B cell (primary cell): ENCODE data around the gene TSHZ1.

Experiments
- EZH2 ChIP-seq: IDR thresholded peaks from 2 replicates; pipeline ENCODE4 v1.6.1; 2012; ENCODE audit warnings: borderline replicate concordance, low read depth, mild to moderate bottlenecking, moderate library complexity, low read length; ENCODE audit not compliant: insufficient read depth, poor library complexity, severe bottlenecking
- TF ChIP-seq, protein P1 (sequence below): fragments of 200-600 bp; IDR thresholded peaks from one replicate; pipeline ENCODE4 v1.8.0; 2022; ENCODE audit warnings: antibody characterized with exemption, mild to moderate bottlenecking

DNA sequence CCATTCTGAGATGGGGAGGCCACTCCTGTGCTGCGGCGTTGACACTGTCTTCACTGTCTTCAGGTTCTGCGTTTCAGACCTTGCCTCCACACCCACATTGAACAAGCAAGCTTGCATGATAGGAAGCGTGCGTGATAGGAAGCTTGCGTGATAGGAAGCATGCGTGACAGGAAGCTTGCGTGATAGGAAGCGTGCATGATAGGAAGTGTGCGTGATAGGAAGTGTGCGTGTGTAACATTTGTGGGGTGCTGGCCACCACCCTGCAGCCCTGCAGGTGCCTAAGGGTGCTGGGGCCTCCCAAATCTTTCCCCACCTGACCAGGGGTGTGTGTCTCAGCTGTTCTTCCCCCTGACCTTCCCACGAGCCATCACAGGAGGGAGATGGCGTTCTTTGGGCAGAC, 25.3 kb downstream of the TSHZ1 start:
- TF ChIP-seq, protein P1, sequence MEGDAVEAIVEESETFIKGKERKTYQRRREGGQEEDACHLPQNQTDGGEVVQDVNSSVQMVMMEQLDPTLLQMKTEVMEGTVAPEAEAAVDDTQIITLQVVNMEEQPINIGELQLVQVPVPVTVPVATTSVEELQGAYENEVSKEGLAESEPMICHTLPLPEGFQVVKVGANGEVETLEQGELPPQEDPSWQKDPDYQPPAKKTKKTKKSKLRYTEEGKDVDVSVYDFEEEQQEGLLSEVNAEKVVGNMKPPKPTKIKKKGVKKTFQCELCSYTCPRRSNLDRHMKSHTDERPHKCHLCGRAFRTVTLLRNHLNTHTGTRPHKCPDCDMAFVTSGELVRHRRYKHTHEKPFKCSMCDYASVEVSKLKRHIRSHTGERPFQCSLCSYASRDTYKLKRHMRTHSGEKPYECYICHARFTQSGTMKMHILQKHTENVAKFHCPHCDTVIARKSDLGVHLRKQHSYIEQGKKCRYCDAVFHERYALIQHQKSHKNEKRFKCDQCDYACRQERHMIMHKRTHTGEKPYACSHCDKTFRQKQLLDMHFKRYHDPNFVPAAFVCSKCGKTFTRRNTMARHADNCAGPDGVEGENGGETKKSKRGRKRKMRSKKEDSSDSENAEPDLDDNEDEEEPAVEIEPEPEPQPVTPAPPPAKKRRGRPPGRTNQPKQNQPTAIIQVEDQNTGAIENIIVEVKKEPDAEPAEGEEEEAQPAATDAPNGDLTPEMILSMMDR, result no peak
- no peak for TF ChIP-seq EZH2
